ENCODE measurements around the gene COA6.
"Not testable (repeated sequence)": the region's sequence is repeated elsewhere in the genome, so short reads cannot be mapped to it uniquely, and the experiment has no call there.

COA6 gene

DNA sequence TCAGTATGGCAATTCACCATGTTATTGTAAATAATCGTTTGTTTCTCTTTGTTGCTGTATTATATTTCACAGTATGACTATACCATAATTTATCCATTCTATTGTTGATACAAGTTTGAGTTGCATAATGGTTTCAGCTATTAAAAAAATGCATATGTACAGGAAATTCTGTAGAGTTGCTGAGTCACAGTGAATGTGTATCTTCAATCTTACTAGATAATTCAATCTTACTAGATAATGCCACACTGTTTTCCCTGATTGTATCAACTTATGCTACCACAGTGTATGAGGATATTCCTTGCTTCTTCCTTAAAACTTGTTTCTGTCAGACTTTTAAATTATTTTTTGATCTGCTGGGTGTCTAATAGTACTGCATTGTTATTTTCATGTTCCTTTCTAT lies 3.5 kb upstream of the COA6 start:
- DNase-seq (ENCODE audit: low spot score): peak; percentile 24

DNA sequence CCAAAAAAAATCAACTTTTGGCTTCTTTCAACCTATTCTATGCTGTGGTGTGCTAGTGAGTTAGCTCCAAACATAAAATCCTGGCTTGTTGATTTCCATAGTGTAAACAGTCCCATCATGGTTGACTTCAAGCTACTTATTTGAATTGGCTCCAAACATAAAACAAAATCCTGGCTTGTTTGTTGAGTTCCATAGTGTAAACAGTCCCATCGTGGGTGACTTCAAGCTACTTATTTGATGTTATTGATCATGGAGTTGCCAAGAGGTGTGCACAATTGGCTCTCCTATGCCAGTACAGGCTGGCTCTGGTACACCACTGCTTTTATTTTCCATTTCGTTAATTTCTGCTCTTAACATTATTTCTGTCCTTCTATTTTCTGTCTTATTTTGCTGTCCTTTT lies 1.8 kb upstream of the COA6 start:
- no peak for DNase-seq (ENCODE audit: low spot score)

DNA sequence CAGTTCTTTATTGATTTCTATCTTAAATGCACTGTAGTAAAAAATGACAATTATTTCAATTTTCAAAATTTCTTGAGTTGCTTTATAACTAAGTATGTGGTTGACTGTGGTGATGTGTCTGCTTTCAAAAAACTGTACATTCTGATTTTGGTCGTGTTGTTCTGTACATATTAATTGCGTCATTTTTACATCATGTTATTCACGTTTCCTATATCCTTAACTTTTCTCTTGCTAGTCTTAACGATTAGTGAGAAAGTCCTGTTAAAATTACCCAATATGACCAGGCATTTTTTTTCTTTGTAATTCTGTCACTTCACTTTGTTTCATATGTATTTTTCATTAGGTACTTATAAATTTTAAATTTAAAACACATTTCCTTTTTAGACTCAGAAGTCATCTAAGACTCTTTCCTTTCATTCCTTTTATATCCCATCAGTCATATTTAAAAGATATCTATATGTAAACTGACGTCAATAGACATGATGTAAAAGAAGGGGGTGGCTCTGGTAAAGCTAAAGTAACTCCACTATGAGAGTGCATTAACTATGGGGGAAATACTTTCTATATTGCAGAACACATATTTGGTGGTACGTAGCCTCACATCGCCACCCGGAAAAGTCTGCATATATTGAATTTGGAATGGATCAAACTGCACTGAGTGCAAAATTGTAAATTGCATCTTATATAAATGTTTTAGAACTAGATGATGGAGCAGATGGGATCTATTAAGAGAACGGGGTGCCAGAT lies 1.1 kb upstream of the COA6 start:
- DNase-seq (ENCODE audit: low spot score): no peak

DNA sequence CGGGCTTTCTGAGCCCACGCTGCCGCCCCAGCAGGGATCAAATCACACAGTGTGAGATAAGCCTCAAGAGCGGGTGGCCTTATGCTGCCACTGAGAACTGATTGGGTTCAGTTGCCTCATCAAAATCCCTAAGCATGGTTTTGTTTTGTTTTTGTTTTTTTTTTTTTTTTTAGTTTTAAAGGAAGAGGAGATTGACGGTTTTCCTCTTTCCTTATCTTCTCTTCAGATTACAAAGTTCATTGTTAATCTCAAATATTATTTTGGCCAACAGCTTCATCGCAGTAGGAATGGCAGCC lies 651 bp downstream of the COA6 start:
- DNase-seq (ENCODE audit: low spot score): no peak

DNA sequence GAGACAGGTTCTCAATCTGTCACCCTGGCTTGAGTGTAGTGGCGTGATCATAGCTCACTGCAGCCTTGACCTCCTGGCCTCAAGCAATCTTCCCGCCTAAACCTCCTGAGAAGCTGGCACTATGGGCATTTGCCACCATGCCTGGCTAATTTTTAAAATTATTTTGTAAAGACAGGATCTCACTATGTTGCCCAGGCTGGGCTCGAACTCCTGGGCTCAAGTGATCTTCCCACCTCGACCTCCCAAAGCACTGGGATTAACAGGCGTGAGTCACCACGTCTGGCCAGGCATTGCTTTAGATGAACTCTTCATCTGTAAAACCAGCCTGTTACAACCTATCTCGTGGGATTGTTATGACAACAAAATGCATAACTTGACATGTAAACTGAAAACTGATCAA lies 2.4 kb downstream of the COA6 start:
- no peak for DNase-seq (ENCODE audit: low spot score)

DNA sequence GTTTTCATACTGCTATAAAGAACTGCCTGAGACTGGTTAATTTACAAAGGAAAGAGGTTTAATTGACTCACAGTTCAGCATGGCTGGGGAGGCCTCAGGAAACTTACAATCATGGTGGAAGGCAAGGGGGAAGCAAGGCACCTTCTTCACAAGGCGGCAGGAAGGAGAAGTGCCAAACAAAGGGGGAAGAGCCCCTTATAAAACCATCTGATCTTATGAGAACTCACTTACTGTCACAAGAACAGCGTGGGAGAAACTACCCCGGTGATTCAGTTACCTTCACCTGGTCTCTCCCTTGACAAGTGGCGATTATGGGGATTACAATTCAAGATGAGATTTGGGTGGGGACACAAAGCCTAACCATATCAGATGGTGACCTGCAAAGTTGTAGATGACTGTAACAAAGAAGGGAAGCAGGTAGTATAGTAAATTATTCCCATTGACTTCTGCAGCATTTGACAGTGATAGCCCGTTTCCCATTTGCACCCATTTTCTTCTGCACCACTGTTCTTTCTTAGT lies 6.4 kb downstream of the COA6 start:
- not testable (repeated sequence) for DNase-seq (ENCODE audit: low spot score)

DNA sequence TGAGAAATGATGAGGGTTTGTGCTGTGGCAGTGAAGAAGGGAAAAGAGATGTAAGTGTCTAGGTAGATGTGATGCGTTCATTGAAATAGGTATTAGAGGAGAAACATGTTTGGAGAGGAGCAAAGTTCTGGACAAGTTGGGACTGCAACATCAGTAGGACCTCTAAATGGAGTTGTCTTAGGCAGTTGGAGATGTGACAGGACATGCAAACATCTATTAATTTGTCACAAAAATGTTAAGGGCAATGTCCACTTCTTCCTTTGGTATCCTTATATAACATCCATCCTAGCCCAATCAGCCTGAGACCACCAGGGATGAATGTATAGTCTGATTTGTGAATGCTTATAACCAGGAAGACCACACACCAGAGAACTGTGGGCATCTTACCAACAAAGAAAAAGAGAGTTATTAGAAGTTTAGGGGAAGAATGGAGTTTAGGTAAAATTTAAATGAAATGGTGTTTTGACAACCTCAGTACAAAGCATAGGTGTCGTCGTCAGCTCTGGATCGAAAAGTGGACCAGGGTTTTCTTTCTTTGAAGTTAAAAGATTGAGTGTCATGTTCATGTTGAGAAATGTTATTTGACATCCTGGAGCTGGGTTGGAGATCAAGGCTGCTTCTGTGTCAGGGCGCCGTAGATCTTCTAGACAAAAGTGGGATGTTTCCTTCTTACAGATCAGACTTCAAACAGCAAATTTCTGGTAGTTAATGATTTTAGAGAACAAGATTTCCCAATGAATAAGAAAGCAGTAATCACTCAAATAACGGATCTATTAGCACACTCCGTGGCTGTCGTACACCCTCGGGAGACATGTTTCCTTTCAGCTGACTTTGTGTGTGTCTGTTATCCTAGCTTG lies 8.7 kb downstream of the COA6 start:
- no peak for DNase-seq (ENCODE audit: low spot score)

DNA sequence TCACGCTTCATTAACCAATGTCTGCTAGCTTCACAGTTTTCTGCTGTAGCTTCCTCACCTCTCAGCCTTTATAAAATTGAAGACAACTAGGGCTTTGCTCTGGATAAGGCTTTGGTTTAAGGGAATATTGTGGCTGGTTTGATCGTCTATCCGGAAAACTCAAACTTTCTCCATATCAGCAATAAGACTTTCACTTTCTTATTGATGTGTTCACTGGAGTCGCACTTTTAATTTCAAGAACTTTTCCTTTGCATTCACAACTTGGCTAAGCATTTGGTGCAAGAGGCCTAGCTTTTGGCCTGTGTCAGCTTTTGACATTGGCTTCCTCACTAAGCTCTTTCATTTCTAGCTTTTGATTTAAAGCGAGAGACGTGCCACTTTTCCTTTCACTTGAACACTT lies 12.9 kb downstream of the COA6 start:
- DNase-seq (ENCODE audit: low spot score): no peak

DNA sequence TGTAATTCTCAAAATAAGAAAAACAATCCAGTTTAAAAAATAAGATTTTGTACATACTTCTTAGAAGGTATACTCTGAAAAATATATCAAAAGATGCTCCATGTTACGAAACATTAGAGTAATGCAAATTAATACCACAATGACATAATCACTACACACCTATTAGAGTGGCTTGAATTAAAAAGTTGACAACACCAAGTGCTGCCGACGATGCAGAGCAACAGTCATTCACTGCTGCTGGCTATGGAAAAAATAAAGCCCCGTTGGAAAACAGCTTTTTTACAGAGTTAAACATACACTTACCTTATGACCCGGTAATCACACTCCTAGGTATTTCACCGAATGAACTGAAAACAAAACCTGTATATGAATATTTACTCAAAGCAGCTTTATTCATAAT lies 14.8 kb downstream of the COA6 start:
- DNase-seq (ENCODE audit: low spot score): no peak

DNA sequence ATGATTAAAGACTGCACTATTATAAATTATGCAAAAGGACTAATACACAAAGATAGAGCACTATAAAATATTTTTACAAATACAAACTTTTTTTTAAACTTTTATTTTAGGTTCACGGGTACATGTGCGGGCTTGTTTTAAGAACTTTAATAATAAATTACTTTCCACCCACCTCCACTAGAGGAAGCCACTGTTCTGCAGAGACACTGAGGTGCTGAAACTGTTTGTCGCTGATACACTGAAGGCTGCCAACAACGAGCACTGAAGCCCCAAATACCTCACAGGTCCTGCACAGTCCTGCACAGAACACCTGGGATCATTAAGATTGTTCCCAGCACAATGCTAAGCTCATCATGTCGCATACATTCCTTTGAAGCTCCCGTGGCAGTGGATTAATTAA lies 19.9 kb downstream of the COA6 start:
- no peak for DNase-seq (ENCODE audit: low spot score)

DNA sequence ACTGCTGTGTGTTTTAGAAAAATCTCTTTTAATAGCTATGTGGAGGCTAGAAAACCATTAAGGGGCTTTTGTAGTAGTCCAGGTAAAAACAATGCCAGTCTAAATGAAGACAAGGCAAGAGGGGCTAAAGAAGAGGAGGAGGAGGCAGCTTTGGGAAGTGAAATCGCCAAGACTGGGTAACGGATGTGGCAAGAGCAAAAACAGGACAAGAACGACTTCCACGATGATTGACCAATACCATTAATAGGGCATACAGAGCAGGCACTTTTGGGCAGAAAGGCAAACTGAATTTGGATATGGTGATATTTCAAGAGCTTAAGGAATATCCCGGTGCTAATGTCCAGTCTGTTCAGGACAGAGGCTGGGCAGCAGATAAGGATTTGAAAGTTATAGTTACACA lies 22.0 kb downstream of the COA6 start:
- no peak for DNase-seq (ENCODE audit: low spot score)

DNA sequence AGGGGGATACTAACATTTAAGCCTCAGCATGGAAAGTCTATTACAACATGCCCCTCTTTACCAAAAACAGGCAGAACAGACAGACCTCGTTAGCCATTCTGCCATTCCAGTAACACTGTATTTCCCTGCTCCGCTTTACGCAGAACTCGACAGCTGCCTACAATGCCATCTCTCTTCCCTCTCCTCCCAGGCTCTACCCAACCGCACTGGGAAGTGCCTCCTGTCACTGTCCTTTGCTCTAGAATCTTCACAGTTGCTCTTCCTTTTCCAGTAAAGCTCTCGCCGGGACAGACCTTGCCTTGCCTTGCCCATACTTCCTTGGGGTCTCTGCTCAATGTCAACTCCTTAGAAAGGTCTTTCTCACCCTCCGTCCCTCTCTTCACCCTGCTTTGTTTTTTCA lies 22.8 kb downstream of the COA6 start:
- no peak for DNase-seq (ENCODE audit: low spot score)

DNA sequence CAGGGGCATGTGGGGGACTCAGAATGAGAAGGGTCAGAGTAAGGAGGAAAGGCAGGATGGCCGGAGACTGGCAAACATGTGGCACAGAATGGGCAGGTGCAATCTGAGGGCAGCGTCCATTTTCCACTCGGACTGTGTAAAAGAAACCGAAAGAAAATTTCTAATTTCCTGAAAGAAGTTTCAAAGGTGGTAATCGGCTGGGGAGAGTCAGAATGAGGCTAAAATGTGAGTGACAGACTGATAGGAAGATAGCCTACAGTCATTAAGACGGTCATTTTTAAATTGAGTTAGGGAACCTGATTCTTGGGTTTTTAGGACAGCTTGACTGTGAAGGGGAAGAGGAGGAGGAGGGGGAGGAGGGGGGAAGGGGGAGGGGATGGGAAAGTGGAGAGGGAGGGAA lies 23.6 kb downstream of the COA6 start:
- DNase-seq (ENCODE audit: low spot score): no peak

DNA sequence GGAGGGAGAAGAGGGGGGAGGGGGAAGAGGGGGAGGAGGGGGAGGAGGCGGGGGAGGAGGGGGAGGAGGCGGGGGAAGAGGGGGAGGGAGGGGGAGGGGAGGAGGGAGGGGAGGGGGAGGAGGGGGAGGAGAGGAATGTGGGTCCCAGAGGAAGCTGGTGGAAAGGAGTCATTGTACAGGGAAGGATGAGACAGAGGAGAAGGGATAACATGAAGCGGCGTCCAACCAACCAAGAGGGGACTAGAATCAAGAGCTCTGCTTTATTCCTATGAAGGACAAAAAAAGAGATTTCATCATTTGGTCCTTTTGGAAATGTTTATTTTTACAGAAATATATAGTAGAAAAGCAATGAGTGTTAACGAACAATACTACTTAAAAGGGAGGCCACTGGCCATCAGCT lies 24.5 kb downstream of the COA6 start:
- no peak for DNase-seq (ENCODE audit: low spot score)

DNA sequence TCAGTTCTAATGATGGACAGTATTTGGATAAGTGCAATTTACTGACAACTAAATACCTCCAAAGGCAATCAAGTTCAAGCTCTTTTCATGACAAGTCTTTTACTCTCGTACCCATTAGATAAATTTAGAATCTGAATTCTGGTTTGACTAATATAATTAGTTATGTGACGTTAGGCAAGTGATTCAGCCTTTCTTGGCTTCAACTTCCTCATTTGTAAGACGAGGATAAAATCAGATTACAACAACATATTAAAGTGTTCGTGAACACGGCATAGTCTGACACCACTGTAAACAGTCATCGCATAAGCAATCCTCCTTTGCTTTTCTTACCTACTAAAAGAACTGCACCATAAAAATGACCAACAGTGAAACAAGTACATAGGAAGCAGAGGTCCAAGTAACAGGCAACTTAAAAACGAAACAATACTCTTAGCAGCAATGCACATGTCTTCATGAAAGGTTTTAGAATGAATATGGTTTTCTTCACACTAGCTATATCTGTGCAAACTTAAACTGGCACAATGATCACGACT lies 25.7 kb downstream of the COA6 start:
- DNase-seq (ENCODE audit: low spot score): no peak

DNA sequence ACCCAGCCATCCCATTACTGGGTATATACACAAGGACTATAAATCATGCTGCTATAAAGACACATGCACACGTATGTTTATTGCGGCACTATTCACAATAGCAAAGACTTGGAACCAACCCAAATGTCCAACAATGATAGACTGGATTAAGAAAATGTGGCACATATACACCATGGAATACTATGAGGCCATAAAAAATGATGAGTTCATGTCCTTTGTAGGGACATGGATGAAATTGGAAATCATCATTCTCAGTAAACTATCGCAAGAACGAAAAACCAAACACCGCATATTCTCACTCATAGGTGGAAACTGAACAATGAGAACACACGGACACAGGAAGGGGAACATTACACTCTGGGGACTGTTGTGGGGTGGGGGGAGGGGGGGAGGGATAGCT lies 26.3 kb downstream of the COA6 start:
- not testable (repeated sequence) for DNase-seq (ENCODE audit: low spot score)

DNA sequence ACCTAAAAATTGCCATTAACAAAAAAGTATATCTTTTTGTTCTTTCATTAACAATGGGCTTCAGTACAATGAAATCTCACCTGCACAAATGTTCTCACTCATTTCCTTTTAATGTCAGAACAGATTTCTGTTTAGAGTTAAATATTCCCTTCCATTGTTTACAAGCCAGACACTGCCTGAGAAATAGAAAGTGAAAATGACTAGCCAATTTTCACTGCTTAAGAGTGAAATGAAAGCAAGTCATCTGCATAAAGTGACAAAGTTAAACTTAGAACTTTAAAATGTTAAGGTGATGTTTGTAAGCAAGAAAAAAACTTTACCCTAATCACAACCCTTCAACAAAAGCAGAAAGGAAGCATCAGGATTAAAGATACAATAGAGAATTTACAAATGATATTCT lies 27.5 kb downstream of the COA6 start:
- DNase-seq (ENCODE audit: low spot score): no peak

DNA sequence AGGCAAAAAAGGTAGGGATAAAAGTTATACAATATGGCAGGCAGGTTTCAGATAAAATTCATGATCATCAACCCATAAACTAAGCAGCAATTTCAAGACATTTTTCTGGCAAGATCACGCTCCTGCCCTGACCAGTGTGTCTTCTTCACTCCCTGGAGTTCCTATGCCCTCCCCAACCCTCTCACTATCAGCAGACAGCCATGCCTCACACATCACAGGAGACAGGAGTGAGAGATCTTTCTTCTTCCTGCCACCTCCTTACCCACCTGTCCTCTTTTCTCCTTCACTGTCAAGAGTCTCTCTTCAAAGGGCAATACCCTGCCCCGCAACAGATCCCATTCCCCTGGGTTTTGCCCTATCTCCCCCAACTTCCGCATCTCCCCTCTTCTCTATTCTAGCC lies 28.4 kb downstream of the COA6 start:
- no peak for DNase-seq (ENCODE audit: low spot score)

DNA sequence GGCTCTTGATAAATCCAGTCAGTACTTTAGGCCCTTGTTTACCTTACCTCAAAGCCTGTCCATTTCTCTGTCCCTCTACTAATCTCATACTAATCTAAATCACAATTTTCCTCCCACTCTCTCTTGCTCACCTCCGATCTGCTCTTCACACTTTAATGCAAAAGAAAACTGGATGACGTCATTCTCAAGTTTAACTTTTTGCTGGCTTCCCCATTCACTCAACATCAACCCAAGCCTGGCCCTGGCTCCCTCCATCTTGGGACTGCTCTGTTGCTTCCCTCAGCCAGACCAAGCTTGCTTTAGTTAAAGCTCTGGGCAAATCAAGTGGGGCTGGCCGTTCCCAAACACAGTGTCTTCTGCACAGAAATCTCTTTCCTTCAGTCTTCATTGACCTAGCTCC lies 29.7 kb downstream of the COA6 start:
- DNase-seq (ENCODE audit: low spot score): no peak

DNA sequence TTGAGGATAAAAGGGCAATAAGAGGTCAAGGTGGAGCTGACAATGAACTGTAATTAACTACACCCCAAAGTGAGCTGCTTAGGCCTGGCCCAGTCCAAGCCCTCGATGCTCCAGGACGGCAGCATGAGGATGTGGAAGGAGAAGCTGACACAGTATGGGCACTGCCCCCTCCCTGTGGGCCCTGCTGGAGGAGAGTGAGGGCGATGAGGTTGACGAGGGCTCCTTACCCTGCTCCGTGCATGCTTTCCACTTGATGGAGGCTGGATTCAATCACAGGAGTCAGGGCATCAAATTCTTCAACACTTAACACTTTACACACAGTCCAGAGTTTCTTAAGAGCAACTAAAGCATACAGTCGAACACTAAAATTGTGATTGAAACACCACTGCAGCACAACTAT lies 32.4 kb downstream of the COA6 start:
- DNase-seq (ENCODE audit: low spot score): no peak

DNA sequence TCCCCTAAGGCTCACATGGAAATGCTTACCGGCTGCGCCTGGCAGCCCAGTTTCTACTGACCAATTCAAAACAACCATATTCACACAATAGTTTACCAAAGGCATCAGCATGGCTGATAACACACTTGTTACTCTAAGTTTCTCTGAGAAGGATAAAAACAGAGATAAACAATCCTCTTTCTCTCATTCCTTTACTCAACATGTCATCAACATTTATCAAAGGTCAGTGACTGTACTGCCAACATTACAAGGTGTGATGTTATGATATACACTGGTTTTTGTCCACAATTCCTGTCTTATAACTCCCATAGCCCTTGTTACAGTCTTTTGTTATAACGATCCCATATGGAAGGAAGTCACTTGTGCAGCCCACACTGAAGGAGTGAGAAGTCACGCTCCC lies 33.6 kb downstream of the COA6 start:
- DNase-seq (ENCODE audit: low spot score): no peak

DNA sequence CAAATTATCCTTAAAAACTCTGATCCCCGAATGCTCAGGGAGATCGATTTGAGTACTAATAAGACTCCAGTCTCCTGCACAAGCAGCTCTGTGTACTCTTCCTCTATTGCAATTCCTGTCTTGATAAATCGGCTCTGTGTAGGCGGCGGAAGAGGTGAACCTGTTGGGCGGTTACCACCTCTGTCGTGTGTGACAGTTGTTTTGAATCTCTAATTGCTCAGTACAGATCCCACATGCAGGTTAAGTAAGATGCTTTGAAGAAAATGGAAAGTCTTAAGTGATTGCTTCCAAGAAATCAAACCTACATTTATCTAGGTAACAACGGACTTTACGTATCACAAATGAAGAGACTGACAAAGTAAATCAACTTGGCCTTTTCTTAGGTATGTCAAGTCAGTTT lies 35.5 kb downstream of the COA6 start:
- DNase-seq (ENCODE audit: low spot score): no peak

DNA sequence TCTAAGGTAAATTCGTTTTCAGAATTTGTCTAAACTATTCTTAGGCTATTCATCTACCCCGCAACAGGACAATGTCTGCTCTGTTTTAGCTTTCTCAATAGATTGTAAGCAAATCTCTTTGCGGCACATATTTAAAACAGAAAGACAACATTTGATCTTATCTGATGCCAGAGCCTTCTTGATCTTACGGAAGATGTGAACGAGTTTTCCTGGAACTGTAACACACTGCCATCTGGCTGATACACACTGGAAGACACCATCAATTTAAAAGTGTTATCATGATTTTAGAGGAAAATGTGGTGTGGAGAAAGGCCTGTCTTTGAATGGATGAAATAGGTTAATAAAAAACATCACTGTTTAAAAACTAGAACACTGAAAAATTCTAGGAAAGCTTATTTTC lies 36.1 kb downstream of the COA6 start:
- DNase-seq (ENCODE audit: low spot score): peak; percentile 34

All from COLO829 (cell line).